ENCODE results near the gene MDN1. TPM values are rescaled to one million over a fixed set of nuclear protein-coding genes. Genes with fewer than 3 reads are reported as not detected.

The MDN1 gene
- total RNA-seq, 2 donors from 2014 or later, result 26.2 to 53.3 TPM

DNA sequence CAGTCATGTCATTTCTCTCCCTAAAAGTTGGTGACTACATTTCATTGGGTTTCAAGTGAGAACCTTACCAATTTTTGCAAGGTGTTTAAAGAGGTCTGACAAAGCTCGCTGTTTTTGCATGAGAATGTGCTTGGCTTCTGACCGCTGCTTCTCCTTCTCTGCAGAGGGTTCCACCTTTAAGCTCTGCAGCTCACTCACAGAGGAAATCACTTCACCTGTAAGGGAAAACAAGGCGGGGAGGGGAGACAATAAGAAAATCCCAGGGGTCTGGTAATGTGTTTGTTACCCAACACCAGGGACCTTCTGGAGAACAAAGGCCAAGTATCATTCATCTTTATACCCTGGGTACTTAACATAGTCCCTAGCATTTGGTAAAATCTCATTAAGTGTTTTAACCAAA lies 141.1 kb downstream of the MDN1 start:
- H3K4me3 ChIP-seq, result no peak overlapping the region
- no peak overlapping the region for H3K27ac ChIP-seq
- WGBS, result 91% methylated on average over 3 of the region's 3 CpGs
- intact Hi-C loops (cut with DNase I), result no loop called here
- no peaks in the 10 kb centered on the region for H3K27me3 ChIP-seq (replicated peaks; ENCODE audit: insufficient read depth)
- TF ChIP-seq, protein P1, sequence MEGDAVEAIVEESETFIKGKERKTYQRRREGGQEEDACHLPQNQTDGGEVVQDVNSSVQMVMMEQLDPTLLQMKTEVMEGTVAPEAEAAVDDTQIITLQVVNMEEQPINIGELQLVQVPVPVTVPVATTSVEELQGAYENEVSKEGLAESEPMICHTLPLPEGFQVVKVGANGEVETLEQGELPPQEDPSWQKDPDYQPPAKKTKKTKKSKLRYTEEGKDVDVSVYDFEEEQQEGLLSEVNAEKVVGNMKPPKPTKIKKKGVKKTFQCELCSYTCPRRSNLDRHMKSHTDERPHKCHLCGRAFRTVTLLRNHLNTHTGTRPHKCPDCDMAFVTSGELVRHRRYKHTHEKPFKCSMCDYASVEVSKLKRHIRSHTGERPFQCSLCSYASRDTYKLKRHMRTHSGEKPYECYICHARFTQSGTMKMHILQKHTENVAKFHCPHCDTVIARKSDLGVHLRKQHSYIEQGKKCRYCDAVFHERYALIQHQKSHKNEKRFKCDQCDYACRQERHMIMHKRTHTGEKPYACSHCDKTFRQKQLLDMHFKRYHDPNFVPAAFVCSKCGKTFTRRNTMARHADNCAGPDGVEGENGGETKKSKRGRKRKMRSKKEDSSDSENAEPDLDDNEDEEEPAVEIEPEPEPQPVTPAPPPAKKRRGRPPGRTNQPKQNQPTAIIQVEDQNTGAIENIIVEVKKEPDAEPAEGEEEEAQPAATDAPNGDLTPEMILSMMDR (IDR thresholded peaks at IDR 0.05), result no peak
- no peak for DNase-seq (ENCODE audit: low spot score)
- H3K9me3 ChIP-seq, result no peaks in the 10 kb centered on the region
- H3K4me1 ChIP-seq (replicated peaks), result no peaks in the 10 kb centered on the region
- H3K36me3 ChIP-seq, result peaks cover 6 to 15% of the 10 kb centered on the region in 2 donors

DNA sequence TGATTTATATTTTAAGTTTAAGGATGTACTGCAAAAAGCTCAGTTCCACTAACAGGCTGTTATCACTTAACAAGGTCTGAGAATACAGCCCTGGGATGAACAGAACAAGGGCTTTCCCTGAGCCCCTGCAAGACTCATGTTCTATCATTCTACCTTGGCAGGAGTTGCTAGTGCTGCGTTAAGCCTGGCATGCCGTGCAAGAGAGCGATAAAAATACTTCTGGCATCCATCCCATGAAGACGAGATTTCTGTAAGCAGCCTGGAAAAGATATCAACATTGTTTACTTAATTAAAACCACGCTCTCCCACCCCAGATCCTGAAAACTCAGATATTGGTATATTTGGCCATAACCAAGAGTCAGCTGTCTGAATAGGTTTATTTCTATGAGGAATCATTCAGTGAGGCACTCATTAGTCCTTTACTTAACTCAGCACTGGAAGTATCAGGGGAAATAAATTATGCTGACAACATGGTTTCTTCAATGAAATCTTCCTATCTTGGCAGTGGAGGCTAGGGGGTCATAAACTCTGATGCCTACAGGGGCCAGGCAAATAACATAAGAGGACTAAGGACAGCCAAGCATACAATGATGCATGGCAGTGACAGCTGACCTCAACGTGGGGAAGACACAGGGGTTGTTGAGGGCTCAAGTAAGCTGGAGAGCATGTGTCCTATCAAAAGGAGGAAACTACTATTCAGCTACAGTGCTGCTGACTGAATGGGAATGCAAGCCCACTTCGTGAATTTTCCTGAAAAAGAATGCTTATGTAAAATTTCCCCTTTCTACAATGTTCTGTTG lies 143.4 kb downstream of the MDN1 start:
- DNase-seq (ENCODE audit: low spot score), result no peak
- Histone ChIP-seq H3K4me3 (no peak overlapping the region), H3K4me1 (replicated peaks) (no peaks in the 10 kb centered on the region), H3K27me3 (replicated peaks; ENCODE audit: insufficient read depth) (no peaks in the 10 kb centered on the region), H3K36me3 (peaks cover 6 to 24% of the 10 kb centered on the region in 2 donors), H3K27ac (no peak overlapping the region), H3K9me3 (no peaks in the 10 kb centered on the region)
- WGBS, result 56% methylated on average over 7 of the region's 7 CpGs
- TF ChIP-seq POLR2A (IDR thresholded peaks at IDR 0.05) (no peak), POLR2AphosphoS5 (IDR thresholded peaks at IDR 0.05) (no peak)
- TF ChIP-seq, protein P1 (IDR thresholded peaks at IDR 0.05), result no peak
- intact Hi-C loops (cut with DNase I), result no loop called here

DNA sequence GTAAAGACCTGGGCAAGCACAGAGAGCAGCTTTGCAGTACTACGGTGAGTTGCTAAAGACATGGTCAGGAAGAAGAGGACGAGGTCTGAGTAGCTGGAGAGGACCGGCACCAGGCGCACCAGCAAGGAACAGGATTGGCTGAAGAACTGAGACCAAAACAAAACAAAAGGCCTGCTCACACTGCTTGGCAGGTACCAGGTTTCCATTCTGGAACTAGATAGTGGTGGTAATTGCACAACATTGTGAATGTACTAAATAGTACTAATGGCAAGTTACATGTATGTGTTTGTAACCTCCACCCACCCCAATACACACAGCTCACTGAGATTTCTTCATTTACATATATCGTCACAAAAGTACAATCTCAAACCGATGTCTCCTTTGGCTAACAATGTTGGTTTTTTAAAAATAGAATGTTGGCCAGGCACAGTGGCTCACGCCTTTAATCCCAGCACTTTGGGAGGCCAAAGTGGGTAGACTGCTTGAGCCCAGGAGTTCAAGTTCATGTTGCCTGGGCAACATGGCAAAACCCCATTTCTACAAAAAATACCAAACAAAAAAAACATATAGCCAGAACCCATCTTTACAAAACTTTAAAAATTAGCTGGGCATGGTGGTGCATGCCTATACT lies 148.5 kb downstream of the MDN1 start:
- WGBS, result 94% methylated on average over 7 of the region's 7 CpGs
- Histone ChIP-seq H3K27ac (no peak overlapping the region), H3K36me3 (peaks cover 0 to 14% of the 10 kb centered on the region in 2 donors), H3K9me3 (no peaks in the 10 kb centered on the region), H3K4me3 (no peak overlapping the region), H3K4me1 (replicated peaks) (no peaks in the 10 kb centered on the region), H3K27me3 (replicated peaks; ENCODE audit: insufficient read depth) (no peaks in the 10 kb centered on the region)
- intact Hi-C loops (cut with DNase I), result no loop called here
- DNase-seq (ENCODE audit: low spot score), result no peak
- TF ChIP-seq POLR2AphosphoS5 (IDR thresholded peaks at IDR 0.05), result no peak
- TF ChIP-seq, protein P1 (IDR thresholded peaks at IDR 0.05), result no peak
- TF ChIP-seq POLR2A (IDR thresholded peaks at IDR 0.05), result no peak

DNA sequence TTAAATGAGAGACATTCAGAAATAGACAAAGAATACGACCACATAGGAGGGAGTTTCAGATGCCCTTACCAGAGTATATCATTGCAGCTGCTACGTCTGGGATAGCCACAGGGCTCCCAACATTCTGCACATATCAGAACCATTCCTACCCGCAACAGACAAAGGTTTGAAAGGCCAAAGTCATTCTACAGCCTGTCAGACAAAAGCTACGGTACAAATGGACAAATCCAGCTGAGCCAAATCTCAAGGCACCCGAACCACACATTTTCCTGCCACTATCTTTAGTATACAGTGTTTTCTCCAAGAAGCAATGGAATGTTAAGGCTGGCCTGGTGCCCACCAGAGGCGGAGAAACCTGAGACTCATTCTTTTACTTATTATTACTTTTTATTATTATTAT lies 150.6 kb downstream of the MDN1 start:
- TF ChIP-seq, protein P1 (IDR thresholded peaks at IDR 0.05), result no peak
- TF ChIP-seq POLR2A (IDR thresholded peaks at IDR 0.05) (no peak), POLR2AphosphoS5 (IDR thresholded peaks at IDR 0.05) (no peak)
- no peaks in the 10 kb centered on the region for H3K27me3 ChIP-seq (replicated peaks; ENCODE audit: insufficient read depth)
- H3K27ac ChIP-seq, result no peak overlapping the region
- intact Hi-C loops (cut with DNase I), result no loop called here
- WGBS, result 66% methylated on average over 6 of the region's 6 CpGs
- peaks cover 0 to 11% of the 10 kb centered on the region in 2 donors for H3K36me3 ChIP-seq
- H3K4me3 ChIP-seq, result no peak overlapping the region
- H3K4me1 ChIP-seq (replicated peaks), result no peaks in the 10 kb centered on the region
- H3K9me3 ChIP-seq, result no peaks in the 10 kb centered on the region
- DNase-seq (ENCODE audit: low spot score), result no peak
